Stimulated activated CD8-positive, alpha-beta memory T cell treated with anti-CD3 and anti-CD28 coated beads, Interleukin-4, amount 100 ng/mL, for 48 hours (primary cell): Measurements from ENCODE around the gene SOCS4.
"Not testable (repeated sequence)": the region's sequence is repeated elsewhere in the genome, so short reads cannot be mapped to it uniquely, and the experiment has no call there.

Experiments used
- DNase-seq: peaks from one replicate; pipeline ENCODE4 v3.0.0-alpha.2; 2020

The SOCS4 gene, protein sequence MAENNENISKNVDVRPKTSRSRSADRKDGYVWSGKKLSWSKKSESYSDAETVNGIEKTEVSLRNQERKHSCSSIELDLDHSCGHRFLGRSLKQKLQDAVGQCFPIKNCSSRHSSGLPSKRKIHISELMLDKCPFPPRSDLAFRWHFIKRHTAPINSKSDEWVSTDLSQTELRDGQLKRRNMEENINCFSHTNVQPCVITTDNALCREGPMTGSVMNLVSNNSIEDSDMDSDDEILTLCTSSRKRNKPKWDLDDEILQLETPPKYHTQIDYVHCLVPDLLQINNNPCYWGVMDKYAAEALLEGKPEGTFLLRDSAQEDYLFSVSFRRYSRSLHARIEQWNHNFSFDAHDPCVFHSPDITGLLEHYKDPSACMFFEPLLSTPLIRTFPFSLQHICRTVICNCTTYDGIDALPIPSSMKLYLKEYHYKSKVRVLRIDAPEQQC

GRCh38 chr14:55026793-55027561, at the start of gene SOCS4, which contains the start of gene WDHD1:
TSS of gene SOCS4 (plus strand) at chr14:55027236. CDS start at chr14:55043042, 15,806 bp downstream.
TSS of gene WDHD1 (minus strand) at chr14:55027099. CDS start at chr14:55026787, 312 bp downstream.
- peak; percentile 99 for DNase-seq

GRCh38 chr14:54979039-54979438, 48.0 kb upstream of the SOCS4 start:
- DNase-seq = no peak

GRCh38 chr14:54981698-54982097, 45.3 kb upstream of the SOCS4 start:
- DNase-seq = no peak

- DNase-seq = no peak
Observed at GRCh38 chr14:54985156-54985555, 41.9 kb upstream of the SOCS4 start.

DNA sequence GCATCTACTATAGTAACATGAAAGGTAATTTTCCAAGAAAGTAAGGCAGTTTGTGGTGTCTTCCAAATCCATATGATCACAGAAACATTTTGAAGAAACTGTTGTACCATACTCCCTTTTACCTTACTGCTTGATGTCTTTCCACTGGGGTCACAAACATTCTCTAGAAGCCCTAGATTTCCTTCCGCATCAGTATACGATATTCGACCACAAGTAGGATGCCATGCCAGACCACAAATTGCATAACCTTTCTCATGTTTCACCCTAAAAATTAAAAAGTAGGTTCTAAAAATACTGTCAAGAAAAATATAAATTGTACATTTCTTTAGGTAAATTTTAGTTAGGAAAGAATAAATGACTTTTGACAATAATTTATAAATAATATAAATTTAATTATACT, 26.7 kb upstream of the SOCS4 start:
- no peak for DNase-seq

DNA sequence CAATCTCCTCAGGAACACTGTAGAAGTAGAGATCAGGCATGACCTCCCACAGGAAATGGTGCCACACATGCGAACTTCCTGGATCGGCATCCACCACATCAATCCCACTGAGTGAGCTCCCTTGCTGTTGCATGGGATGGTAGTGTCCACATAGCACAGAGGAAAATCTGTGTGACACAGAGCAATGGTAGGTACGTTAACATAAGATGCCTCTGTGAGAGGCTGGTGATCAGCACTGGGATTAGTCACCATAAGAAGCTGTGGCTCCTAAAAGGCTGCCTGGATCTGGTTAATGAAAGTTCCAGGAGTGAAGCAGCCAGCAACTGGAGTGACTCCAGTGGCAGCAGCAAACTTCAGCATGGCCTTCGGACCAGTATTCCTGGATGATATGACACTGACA, 22.0 kb upstream of the SOCS4 start:
- DNase-seq = no peak

DNA sequence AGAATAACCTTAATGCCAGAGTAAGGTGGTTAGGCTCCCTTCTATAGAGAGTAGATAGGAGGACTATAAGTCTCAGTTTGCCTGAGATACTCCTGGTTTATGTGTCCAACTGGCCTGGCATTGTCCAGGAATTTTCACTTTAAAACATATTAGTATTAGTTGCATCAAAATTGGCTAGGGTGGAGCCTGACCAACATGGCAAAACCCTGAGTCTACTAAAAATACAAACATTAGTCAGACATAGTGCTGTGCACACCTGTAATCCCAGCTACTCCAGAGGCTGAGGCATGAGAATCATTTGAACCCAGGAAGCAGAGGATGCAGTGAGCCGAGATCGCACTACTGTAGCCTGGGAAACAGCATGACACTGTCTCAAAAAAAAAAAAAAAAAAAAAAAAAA, 12.0 kb upstream of the SOCS4 start:
- DNase-seq = no peak

- no peak for DNase-seq
Observed at GRCh38 chr14:55019968-55020554, 7.0 kb upstream of the SOCS4 start.

DNA sequence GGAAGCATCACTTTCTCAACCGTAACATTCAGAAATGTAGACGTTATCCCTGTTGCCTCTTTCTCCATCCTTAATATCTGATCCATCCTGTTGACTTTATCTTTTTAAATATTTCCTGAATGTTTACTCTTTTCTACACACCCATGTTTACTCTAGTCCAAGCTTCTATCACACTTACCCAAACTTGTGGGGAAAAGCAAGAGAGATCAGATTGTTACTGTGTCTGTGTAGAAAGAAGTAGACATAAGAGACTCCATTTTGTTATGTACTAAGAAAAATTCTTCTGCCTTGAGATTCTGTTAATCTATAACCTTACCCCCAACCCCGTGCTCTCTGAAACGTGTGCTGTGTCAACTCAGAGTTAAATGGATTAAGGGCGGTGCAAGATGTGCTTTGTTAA, 2.7 kb upstream of the SOCS4 start:
- not testable (repeated sequence) for DNase-seq

DNA sequence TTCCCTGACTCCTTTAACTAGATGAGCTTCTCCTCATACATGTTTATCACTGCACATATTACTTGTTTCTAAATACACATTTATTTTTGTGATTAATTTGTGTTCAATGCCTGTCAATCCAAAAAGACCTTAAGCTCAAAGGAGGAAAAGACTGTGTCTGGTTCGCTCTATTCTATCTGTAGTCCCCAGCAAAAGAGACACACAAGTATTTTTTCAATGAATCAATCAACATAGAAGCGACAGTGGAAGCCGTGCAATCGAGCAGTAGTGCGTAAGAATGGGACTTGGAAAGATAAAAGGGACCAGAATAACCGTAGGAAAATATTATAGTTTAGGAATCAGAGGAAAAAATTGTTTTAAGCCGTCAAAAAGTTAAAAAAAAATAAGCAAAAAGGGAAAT, 1.1 kb upstream of the SOCS4 start:
- DNase-seq = no peak

DNA sequence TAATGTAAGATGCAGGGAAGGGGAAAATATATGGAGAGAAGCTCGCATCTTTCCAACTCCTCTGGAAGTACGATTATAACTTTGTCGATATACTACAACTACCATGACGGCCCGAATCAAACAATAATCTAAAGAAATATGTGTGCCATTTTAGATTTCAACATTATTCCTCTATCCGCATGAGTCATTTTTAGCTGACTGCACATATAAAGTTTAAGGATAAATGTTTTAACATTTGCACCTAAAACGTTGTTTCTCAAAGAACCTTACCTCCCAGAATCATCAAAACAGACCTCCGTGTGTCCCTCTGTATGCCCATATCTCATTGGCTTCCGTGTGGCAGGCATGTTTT, 619 bp upstream of the SOCS4 start:
- DNase-seq = no peak

- DNase-seq = no peak
Observed at GRCh38 chr14:55028066-55028465, 1.0 kb downstream of the SOCS4 start.

DNA sequence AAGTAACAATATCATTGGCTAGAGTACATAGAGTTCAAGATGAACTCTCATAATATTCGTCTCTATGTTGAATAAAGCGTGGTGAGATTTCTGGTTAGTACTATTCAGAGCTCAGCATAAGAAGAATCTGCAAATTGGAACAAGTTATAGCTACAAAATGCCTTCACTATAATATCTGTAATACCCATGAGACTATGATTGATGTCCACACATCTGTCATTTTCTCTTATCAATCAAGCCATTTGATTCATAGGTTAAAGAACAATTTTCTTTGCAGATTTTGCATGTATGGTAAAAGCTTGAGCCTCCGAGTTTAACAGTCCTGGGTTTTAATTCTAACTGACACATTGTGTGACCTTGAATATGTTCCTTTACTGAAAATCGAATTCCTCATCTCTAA, 1.4 kb downstream of the SOCS4 start:
- no peak for DNase-seq

GRCh38 chr14:55031190-55031589, 4.2 kb downstream of the SOCS4 start:
- no peak for DNase-seq

GRCh38 chr14:55037995-55038394, 11.0 kb downstream of the SOCS4 start:
- not testable (repeated sequence) for DNase-seq

GRCh38 chr14:55038708-55039107, 11.7 kb downstream of the SOCS4 start:
- DNase-seq = no peak

DNA sequence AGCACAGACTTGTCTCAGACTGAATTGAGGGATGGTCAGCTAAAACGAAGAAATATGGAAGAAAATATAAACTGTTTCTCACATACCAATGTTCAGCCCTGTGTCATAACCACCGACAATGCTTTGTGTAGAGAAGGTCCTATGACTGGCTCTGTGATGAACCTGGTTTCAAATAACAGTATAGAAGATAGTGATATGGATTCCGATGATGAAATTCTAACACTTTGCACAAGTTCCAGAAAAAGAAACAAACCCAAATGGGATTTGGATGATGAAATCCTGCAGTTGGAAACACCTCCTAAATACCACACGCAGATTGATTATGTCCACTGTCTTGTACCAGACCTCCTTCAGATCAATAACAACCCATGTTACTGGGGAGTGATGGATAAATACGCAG, 16.5 kb downstream of the SOCS4 start:
- DNase-seq = no peak

DNA sequence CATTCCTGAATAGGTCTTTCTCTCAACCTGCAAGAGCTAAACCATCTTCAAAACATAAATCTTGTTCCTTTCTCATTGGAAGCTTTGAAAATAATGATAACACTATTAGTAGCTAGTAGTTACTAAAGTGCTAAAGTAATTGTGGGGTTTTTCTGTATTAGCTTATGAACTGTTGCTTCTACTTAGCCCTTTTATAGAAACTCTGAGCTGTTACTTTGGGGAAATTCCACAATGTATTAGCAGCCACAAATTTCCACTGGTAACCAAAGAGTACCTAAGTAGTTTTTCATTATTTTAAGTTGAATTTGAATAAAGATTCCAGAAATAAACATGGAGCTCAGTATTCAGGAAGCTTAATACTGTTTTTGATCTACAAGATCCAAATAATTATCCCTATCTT, 18.1 kb downstream of the SOCS4 start:
- no peak for DNase-seq

DNA sequence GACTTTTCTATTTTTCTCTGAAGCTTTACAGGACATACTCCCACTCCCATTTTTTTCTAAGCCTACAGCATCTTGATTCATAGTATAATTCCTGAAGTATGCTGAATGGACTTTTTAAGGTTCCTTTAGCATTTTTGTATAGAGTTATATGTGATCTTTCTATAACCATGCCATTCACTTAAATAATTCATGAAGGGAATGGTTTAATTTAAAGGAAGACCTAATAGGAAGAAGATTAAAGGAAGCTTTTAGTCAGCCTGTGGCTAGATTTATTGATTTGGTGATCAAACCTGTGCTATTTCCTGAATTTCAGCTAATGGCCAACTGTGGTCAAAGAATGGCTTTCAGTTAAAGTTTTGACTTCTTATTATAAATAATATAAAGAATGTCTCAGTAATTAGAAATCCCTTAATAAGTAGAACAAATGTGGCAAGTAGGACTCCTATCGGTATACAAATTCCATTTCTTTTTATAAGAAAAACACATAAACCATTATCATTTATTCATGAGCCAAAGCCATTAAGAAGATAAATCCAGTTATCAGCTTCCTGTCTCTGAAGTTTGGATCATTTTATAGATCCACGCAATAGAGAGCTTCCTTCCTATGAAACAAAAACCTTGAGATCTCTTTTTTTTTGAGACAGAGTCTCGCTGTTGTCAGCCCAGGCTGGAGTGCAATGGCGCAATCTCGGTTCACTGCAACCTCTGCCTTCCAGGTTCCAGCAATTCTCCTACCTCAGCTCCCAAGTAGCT, 20.4 kb downstream of the SOCS4 start:
- DNase-seq = no peak

DNA sequence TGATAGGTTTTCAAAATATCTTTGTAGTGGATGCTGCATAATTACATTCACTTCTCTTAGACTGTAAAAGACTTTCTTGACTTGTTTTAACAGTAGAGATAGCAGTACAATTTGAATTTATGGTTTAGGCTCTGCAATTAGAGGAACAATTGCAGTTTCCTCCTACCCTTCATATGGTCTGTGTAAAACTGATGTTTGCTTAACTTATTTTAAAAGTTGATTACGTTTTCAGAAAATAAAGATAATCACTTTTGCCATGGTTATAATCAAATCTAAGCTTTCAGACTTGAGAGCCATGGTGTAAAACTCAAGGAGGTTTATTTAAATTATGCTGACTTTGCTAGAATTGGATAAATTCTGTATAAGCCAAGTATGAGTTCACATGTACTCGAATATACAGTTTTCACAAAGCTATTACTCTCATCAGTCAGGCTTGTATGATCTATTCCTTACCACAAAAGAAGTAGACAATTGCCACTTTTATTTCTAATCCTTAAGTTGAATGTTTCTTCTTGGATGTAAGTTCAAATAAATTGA, 21.9 kb downstream of the SOCS4 start:
- DNase-seq = no peak

DNA sequence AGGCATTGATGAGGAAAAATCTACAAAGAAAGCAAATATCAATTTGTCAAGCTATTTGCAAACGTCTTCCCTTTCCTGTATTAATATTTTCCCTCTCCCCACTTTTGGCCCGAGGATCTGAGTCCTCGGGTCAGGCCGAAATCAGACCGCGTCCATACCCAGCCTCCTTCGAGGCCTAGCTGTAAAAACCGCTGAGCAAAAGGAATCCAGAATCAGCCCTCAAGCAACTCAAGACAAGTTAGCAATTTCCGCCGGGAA, 24.1 kb downstream of the SOCS4 start:
- no peak for DNase-seq

DNA sequence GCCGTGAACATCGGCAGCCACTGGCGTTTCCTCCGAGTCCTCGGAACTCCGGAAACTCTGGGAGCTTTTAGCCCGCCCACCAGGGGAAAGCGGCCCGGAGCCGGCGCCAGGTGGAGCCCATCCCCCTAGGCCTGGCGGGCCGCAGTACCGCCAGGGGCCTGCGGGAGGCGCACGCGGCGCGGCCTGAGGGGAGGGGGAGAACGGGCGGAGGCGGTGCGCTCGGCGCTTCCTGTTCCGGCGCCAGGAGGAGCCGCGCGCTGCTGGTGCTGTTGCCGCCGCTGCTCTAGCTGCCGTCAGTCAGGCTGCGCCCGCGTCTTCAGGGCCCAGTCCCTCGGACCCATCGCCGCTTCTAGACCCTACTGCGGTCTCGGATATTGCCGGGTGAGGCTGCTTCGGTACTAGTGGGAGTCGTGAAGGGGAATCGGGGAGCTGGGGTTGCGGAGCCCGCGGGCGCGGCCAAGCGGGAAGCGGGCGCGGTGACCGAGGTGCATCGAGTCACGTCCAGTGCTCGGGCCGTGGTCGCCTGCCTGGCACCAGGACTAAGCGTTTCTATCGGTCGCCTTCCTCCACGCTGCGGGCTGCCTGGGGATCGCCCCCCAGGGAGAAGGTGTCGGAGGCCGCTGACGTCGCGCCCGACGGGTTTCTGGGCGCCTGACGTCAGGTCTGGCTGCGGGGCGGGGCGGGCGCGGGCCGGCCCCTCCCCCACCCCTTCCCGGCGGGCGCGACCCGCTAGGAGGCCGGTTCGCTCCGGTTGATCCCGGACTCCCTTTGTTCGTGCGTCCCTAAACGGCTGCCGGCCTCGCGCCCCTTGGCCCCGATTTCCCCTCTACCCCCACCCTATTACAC, 24.6 kb downstream of the SOCS4 start, which contains the start of gene MAPK1IP1L:
TSS of gene MAPK1IP1L (plus strand) at position 225 of the 846 bp plus-strand sequence. CDS start 10,037 bp downstream, outside the sequence.
- DNase-seq = peak; percentile 93
